ENCODE results near the gene CHID1.
A peak's percentile ranks its signal among the peaks of the same experiment; 100 is the strongest.

Gene CHID1

DNA sequence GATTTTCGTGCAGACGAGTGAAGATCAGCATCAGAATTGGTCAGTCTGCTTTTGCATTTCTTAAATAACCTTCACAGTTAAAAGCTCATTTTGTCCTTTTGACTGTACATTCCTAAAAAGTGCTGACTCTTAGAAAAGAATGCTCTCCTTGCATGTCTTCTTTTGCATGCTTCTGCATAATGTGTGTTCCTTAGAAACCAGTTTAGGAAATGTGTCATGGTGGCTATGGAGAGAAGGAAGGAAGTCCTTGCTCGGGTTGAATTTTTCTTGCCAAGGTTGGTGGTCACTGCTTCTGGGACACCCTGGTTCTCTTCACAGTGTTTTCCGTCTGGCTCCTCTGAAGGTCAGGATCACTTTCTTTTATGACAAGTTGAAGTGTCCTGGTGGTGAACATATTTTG is 21.8 kb upstream of the CHID1 start:
- DNase-seq, result no peak

GRCh38 chr11:931385-931784 is 20.8 kb upstream of the CHID1 start:
- no peak for DNase-seq

- DNase-seq, result no peak
Observed at GRCh38 chr11:929405-929804, 18.8 kb upstream of the CHID1 start.

DNA sequence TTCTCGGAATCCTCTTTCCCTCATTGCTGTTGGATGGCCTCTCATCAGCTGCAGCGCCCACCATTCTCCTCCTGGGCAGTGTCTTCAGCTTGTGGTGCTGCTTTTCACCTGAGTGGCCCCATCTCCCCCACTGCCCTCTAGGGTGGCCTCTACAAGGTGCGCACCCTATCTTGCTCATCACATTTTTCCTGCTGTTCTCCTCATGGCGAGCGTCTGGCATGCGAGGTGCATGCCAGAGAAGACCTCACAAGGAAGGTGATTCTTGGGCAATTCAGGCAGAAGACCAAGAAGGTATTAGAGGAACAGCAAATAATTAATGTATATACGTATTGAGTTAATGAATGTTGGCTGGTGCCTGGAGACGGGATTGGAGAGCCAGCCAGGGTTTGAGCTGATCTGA is 18.2 kb upstream of the CHID1 start:
- DNase-seq, result no peak

GRCh38 chr11:927871-928270 is 17.3 kb upstream of the CHID1 start:
- DNase-seq, result no peak

- DNase-seq, result peak; percentile 64
Observed at GRCh38 chr11:926341-926916, 15.8 kb upstream of the CHID1 start.

DNA sequence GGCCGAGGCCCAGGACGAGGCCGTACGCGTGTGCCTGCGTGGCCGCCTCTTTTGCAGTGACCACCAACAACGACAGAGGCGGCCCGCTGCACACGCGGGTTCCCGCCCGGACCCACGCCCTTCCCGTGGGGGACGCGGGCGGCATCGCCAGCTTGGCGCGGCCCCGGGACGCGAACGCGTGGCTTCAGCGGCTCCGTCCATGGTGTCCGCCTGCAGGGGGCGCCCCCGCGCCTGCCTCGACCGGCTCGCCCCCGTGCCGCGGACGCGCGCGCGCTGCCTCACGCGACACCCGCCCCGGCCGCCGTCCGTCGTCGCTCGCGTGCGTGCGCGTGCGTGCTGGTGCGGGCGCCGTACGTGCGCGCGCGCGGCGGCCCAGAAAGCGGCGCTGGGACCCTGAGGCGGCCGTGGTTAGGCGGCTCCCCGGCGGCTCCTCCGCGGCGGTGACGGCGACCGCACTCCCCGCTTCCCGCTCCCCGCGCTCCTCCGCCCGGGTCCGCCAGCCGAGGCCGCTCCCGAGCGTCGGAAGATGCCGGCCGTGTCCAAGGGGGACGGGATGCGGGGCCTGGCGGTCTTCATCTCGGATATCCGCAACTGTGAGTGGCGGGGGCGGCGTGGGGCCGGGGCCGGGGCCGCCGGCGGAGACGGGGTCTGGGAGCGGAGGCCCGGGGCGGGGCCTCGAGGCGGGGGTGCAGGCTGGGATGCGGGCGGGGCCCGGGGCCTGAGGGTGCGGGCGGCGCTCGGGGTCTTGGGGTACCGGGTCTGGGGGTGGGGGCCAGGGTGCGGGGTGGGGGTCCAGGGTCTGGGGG is 15.1 kb upstream of the CHID1 start, which contains the start of gene AP2A2:
AP2A2 (plus strand) TSS at position 375 of the 806 bp plus-strand sequence; CDS start at position 527, 152 bp downstream.
- DNase-seq, result peak; percentile 92

- peak; percentile 50 for DNase-seq
Observed at GRCh38 chr11:925158-925495, 14.5 kb upstream of the CHID1 start.

- DNase-seq, result no peak
Observed at GRCh38 chr11:924406-925157, 14.0 kb upstream of the CHID1 start.

DNA sequence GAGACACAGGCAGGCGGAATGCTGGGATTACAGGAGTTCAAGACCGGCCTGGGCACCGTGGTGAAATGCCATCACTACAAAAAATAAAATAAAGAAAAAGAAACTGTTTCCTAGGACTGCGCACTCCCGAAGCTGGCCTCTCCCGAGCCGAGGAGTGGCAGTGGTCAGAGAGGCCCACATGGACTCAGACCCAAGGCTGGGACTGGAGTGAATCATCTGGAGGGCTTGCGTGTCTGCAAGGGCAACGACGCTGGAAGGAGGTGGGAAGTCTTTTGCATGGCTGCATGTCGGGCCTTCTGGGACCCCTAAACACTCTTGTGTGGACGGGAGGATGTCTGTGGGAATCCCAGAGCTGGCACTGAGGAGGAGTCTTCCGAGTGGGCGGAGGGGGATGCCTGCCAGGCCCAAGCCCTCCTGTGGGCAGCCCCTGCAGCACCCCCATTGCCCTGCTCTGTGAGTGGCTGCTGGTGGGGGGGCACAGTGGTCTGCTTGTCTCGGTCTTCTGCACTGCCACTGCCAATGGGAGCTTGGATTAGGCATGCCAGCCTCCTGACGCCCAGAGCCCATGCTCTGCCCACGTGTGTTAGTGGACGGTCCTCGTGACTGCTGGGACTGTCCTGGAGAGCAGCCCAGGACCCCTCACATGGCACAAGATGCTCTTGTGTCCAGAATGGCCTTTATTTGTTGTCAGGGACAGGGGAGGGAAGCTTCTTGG is 13.2 kb upstream of the CHID1 start:
- no peak for DNase-seq

DNA sequence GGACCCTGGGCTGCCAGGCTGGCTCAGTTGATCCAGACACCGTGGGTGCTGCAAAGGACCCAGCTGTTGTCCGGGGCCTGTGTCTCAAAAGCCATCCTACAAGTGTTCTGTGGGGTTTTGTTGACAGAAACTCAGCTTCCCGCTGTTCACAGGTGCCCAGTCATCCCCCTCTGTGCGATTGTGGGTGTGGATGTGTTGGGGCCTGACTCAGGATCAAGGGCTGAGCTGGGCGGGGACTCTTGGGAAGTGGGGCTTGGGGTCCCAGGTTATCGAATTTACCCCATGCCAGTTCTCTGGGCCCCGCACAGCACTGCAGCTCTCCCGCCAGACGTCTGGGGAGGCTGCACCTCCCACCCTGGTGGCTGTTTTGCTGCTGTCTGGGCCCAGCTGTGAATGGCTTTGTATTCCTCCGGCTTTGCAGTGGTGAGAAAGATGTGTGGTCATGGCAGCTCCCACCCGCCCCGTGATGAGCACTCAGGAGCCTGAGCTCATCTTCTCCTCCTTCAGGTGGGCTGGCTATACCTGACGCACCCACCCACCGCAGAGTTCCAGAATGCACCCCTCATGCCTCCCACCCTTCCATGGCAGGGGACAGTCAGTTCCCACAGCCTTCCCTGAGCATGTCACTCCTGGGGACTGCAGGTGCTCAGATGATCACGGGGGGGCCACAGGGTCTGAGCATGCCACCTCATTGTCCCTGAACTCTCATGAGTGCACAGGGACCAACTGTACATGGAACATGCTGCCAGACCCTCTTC is 11.5 kb upstream of the CHID1 start:
- no peak for DNase-seq

DNA sequence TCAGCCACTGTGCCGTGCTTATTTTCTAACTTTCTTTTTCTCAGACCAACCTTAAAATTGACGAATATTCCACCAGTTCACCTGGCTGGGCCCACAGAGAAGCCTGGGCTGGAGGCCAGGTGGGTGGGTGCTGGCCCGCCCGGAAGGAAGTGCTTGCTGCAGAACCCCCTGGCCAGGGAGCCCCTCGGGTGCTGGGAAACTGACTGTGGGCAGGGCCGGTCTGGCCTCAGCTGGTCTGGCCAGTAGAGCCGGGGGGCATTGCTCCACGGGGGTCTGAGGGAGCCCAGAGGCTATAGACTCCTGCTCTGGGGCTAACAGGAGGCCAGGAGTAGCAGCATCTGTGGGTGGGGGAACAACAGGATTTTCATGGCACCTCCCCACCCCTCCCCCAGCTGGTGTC is 6.8 kb upstream of the CHID1 start:
- no peak for DNase-seq

DNA sequence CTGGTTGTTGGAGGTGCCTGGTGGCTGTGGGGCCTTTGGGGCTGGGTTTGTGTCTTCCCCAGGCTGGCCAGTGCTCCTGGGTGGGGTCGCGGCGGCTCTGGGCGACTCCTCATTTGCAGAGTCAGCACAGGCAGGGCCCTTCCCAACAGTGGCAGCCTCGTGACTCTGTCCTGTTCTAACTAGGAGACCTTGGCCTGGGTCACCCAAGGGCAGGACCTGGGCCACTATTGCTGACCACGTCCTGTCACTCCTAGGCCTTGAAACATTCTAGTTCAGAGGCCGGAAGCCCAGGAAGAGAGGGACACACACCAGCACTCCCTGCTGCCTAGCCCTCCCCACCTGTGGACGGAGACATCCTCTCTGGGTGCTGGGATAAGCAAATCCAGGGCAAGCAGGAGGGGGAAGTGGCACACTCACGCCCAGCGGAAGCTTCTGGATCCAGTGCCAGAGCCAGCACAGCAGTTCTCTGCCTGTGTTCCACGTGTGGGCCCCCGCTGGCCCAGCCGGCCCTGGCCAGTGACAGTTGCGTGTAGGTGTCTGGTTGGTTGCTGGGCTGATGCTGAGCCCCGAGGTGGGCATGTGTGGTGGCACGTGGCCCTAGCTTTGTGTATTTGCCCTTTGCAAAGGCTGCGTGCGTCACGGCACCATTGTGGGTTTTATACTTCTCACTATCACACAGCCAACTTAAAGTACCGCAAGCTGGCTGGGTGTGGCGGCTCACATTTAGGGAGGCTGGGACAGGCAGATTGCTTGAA is 4.3 kb upstream of the CHID1 start:
- peak; percentile 57 for DNase-seq

DNA sequence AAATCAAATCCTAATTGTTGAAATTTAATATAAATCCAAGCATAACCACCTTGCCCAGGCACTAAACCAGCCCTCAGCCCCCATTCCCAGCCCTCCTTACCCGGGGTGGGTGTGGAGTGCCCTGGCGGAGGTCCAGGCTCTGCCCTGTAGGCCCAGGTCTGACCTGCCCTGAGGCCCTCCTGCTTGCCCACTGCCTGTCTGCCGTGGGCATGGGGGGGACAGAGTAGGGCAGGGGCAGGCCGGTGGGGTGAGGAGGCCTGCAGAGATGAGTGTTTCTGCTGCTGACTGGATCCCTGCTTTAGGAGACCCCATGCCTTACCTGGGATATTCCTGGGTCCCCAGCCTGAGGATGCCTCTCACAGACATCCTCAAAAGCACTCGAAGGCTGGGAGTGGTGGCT is 3.6 kb upstream of the CHID1 start:
- peak; percentile 13 for DNase-seq

GRCh38 chr11:913043-913442 is 2.4 kb upstream of the CHID1 start:
- no peak for DNase-seq

DNA sequence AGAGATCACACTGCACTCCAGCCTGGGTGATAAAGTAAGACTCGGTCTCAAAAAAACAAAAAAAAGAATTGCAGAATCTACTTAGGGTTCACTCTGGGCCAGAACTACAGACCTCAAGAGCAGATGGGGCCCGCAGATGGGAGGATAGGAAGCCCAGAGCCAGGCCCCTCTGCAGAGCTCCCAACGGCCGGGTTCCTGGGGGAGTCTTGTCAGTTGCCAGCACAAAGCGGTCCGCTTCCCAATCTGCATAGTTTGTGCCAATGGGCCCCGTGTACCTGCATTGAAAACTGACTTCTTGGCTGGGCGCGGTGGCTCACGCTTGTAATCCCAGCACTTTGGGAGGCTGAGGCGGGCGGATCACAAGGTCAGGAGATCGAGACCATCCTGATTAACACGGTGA is 1.7 kb upstream of the CHID1 start:
- peak; percentile 13 for DNase-seq

GRCh38 chr11:911890-912219 is 1.2 kb upstream of the CHID1 start:
- DNase-seq, result no peak

GRCh38 chr11:911031-911889 is 650 bp upstream of the CHID1 start:
- peak; percentile 66 for DNase-seq

DNA sequence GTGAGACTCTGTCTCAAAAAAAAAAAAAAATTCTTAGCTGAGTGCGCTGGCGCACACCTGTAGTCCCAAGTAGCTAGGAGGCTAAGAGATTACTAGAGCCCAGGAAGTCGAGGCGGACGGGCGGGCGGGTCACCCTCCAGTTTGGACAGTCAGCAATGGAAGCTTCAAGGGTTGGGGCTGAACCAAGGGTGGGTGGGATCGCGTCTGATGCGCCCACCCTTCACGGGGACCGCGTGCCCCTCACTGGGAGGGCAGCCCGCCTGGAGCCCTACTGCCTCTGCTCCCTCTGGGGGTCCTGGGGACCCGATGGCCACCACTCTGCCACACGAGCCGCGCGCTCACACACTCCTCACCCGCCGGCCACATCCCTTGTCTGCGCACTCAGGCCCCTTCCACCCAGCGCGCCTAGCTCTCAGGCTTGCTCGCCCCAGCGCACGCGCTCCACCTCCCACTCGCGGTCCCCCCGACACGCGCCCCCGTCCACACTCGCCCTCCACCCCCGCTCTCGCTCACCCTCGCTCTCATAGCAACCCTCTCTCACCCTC is 494 bp downstream of the CHID1 start:
- DNase-seq, result no peak

DNA sequence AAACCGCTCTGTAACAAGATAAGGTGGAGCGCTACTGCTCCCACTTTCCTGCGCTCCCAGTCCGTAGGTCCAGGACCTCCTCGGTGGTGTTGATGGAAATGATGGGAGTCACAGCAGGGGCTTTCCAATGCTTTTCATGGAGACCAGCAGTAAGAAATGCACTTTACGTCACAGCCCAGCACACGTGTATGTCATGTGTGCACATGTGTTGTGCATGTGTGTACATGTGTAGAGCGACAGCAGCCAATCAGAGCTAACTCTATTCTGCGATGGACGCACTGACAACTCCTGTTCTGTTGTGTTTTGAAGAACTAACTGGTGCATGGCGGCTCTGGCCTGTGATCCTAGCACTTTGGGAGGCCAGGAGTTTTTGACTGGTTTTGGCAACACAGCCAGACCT is 1.2 kb downstream of the CHID1 start:
- no peak for DNase-seq

DNA sequence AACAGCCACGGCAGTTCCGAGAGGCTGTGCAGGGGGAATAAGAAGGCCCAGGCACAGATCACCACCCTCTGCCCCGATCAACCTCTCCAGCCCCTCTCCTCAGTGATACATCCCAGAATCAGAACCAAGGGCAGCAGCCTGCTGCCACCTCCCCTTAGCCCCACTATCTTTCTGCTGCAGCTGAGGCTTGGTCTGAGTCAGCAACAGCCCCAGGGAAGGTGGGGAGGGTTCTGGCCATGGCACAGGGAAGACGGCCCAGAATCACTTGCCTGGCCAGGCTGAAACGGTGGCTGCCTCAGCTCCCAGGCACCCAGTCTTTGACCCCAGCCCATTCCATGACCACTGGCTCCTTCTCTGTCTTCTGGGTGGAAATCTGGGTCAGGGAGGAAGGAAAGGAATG is 2.3 kb downstream of the CHID1 start:
- no peak for DNase-seq

Data from femur (tissue), 1 donor.